ENCODE results near the gene NOP9. TPM values are rescaled to one million over a fixed set of nuclear protein-coding genes. Genes with fewer than 3 reads are reported as not detected.

Gene NOP9
- total RNA-seq, 1 donor from 2014 or later: 14.8 TPM

DNA sequence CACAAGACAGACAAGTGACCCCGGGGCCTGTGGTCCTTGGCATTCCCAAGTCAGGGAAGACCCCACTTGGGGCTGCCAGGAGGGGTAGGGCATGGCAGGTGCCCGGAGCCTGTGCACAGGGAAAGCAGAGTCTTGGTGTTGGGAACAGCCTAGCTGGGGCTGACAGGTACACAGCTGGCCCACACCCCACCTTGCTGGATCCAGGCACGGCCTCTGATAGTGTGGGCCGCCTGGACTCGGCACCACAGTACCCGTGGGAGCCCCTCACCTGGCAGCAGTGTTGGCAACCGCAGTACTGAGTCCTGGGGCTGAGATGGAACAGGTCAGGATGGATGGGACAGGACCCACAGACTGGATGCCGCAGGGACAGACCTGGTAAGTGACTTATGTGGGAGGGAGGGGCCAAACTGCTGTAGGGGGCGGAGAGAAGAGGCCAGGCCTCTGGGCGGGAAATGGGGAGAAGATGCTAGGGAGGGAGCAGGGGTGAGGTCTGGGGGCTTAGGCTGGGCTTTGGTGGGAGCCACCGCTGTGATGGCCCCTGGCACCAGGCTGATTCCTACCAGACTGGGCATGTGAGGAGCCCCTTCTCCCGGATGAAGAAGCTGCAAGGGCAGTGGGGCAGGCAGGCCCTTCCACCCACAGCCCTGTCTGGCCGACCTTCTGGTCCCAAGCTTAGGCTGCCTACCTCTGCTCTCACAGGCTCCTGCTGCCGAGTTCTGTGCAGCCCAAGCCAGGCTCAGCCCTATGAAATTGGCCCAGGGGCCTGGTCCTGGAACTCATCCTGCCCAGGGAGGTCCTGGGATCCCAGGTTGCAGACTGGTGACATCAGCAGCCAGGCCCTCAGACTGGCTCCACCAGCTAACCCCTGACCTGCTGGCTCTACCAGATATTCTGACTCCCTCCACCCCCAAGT, 36.6 kb upstream of the NOP9 start, which contains the start of gene TGM1:
TGM1 (minus strand) TSS at position 357 of the 913 bp plus-strand sequence. CDS start 825 bp downstream, outside the sequence.
- Histone ChIP-seq H4K20me1 (ENCODE audit: low read depth) (no peaks in the 10 kb centered on the region), H2AFZ (replicated peaks) (no peak within 1 kb of the TSS), H3K27ac (no peak within 1 kb of the TSS), H3K4me3 (no peak within 1 kb of the TSS), H3K27me3 (no peaks in the 10 kb centered on the region), H3K4me2 (no peak within 1 kb of the TSS), H3K36me3 (no peaks in the 10 kb centered on the region), H3K4me1 (no peaks in the 10 kb centered on the region), H3K9me3 (ENCODE audit: low read depth) (no peaks in the 10 kb centered on the region), H3K79me2 (ENCODE audit: low read depth) (no peaks in the 10 kb centered on the region), H3F3A (ENCODE audit: low read depth) (no peaks in the 10 kb centered on the region), H3K9ac (peak within 1 kb of the TSS; percentile 27)
- no peaks in the 10 kb centered on the region for H3K9me3 Mint-ChIP-seq
- DNase-seq (ENCODE audit: low spot score): no peak
- peaks cover 2% of the 10 kb centered on the region for H3K27me3 Mint-ChIP-seq (ENCODE audit: insufficient read depth, low read depth)
- H3K4me3 Mint-ChIP-seq: no peak within 1 kb of the TSS
- no peak within 1 kb of the TSS for H3K27ac Mint-ChIP-seq
- TF ChIP-seq EZH2 (IDR thresholded peaks at IDR 0.05) (no peak), EZH2phosphoT487 (IDR thresholded peaks at IDR 0.05) (no peak)
- TF ChIP-seq, protein P1, sequence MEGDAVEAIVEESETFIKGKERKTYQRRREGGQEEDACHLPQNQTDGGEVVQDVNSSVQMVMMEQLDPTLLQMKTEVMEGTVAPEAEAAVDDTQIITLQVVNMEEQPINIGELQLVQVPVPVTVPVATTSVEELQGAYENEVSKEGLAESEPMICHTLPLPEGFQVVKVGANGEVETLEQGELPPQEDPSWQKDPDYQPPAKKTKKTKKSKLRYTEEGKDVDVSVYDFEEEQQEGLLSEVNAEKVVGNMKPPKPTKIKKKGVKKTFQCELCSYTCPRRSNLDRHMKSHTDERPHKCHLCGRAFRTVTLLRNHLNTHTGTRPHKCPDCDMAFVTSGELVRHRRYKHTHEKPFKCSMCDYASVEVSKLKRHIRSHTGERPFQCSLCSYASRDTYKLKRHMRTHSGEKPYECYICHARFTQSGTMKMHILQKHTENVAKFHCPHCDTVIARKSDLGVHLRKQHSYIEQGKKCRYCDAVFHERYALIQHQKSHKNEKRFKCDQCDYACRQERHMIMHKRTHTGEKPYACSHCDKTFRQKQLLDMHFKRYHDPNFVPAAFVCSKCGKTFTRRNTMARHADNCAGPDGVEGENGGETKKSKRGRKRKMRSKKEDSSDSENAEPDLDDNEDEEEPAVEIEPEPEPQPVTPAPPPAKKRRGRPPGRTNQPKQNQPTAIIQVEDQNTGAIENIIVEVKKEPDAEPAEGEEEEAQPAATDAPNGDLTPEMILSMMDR (IDR thresholded peaks at IDR 0.05): no peak
- no peaks in the 10 kb centered on the region for H3K36me3 Mint-ChIP-seq
- no peaks in the 10 kb centered on the region for H3K4me1 Mint-ChIP-seq

DNA sequence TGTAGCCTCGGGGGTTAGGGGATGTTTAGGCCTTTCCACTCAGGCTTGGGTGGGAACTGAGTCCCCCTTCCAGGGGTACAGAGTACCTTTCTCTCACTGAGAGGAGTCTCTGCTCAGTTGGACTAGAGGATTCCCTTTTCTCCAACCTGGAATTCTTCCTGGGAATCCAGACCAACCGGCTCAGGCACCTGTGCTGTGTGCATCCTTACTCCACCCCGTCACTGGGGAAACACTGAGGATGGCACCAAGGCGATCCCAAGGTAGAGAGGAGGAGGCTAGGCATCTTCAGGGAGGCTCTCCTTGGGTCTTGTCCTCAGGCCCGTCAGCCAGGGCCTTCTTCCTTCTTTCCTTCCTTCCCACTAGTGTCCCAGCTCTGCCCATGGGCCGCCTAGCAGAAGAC, 35.8 kb upstream of the NOP9 start:
- no peaks in the 10 kb centered on the region for H3K4me1 Mint-ChIP-seq
- no peak overlapping the region for H3K27ac ChIP-seq
- H3K4me2 ChIP-seq: no peak overlapping the region
- no peaks in the 10 kb centered on the region for H3K27me3 ChIP-seq
- TF ChIP-seq EZH2phosphoT487 (IDR thresholded peaks at IDR 0.05) (no peak), EZH2 (IDR thresholded peaks at IDR 0.05) (no peak)
- TF ChIP-seq, protein P1 (IDR thresholded peaks at IDR 0.05): no peak
- DNase-seq (ENCODE audit: low spot score): no peak
- peaks cover 5% of the 10 kb centered on the region for H3K27me3 Mint-ChIP-seq (ENCODE audit: insufficient read depth, low read depth)
- H4K20me1 ChIP-seq (ENCODE audit: low read depth): no peaks in the 10 kb centered on the region
- H3K9ac ChIP-seq: peak overlapping the region; percentile 32
- no peaks in the 10 kb centered on the region for H3K36me3 Mint-ChIP-seq
- H3F3A ChIP-seq (ENCODE audit: low read depth): no peaks in the 10 kb centered on the region
- no peaks in the 10 kb centered on the region for H3K36me3 ChIP-seq
- no peaks in the 10 kb centered on the region for H3K79me2 ChIP-seq (ENCODE audit: low read depth)
- H3K9me3 Mint-ChIP-seq: no peaks in the 10 kb centered on the region
- H2AFZ ChIP-seq (replicated peaks): no peak overlapping the region
- no peak overlapping the region for H3K4me3 Mint-ChIP-seq
- no peaks in the 10 kb centered on the region for H3K4me1 ChIP-seq
- no peak overlapping the region for H3K27ac Mint-ChIP-seq
- H3K9me3 ChIP-seq (ENCODE audit: low read depth): no peaks in the 10 kb centered on the region
- no peak overlapping the region for H3K4me3 ChIP-seq

DNA sequence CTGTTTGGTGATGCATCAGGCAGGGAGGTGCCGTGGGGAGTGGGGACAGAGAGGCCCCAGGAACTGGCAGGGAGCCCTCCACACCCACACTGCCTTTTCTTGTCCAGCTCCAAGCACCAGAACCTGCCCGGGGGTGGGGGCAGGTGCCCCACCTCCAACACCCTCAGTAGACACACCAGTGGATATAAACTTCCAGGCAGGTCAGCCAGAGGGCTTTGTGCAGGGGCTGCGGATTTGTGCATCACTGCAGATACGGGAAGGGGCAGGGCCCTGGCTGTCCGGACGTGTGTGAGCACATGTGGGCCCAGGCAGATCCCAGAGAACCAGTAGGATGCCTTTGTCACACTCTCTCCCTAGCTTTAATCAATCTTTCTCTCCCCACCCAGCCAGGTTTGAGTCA, 35.4 kb upstream of the NOP9 start:
- H3K36me3 ChIP-seq: no peaks in the 10 kb centered on the region

More for the DNA sequence above, 35.4 kb upstream of the NOP9 start:
- Histone ChIP-seq H2AFZ (replicated peaks) (no peak overlapping the region), H3K79me2 (ENCODE audit: low read depth) (no peaks in the 10 kb centered on the region), H3K4me1 (no peaks in the 10 kb centered on the region), H3K9me3 (ENCODE audit: low read depth) (no peaks in the 10 kb centered on the region), H3K9ac (peak overlapping the region; percentile 32), H3K27ac (no peak overlapping the region), H4K20me1 (ENCODE audit: low read depth) (no peaks in the 10 kb centered on the region), H3K27me3 (no peaks in the 10 kb centered on the region), H3K4me2 (no peak overlapping the region), H3K4me3 (no peak overlapping the region), H3F3A (ENCODE audit: low read depth) (no peaks in the 10 kb centered on the region)
- DNase-seq (ENCODE audit: low spot score): no peak
- TF ChIP-seq, protein P1 (IDR thresholded peaks at IDR 0.05): no peak
- no peak for TF ChIP-seq EZH2 (IDR thresholded peaks at IDR 0.05)
- no peak for TF ChIP-seq EZH2phosphoT487 (IDR thresholded peaks at IDR 0.05)
- Mint-ChIP-seq H3K27ac (peak overlapping the region; percentile 79), H3K4me1 (no peaks in the 10 kb centered on the region), H3K27me3 (ENCODE audit: insufficient read depth, low read depth) (peaks cover 5% of the 10 kb centered on the region), H3K36me3 (no peaks in the 10 kb centered on the region), H3K9me3 (no peaks in the 10 kb centered on the region), H3K4me3 (no peak overlapping the region)
